NCI-H446 treated with DMSO at 0.1 percent for 48 hours (cell line): ENCODE results near the gene GCN1.

Source experiments
- DNase-seq: peaks from one replicate; lab custom pipeline; 2025; lab: John Stamatoyannopoulos, UW

The GCN1 gene

GRCh38 chr12:120093592-120094355 is 100.7 kb downstream of the GCN1 start:
- no peak for DNase-seq

GRCh38 chr12:120093336-120093591 is 101.3 kb downstream of the GCN1 start:
- DNase-seq = no peak

GRCh38 chr12:120092551-120093335 is 101.8 kb downstream of the GCN1 start:
- no peak for DNase-seq

- no peak for DNase-seq
These were observed 103.0 kb downstream of the GCN1 start for GRCh38 chr12:120091371-120092090.

- no peak for DNase-seq
These were observed 103.8 kb downstream of the GCN1 start for GRCh38 chr12:120090626-120091295.

- DNase-seq = no peak
These were observed 104.3 kb downstream of the GCN1 start for GRCh38 chr12:120090206-120090605.

- DNase-seq = no peak
These were observed 104.7 kb downstream of the GCN1 start for GRCh38 chr12:120089796-120090195.

GRCh38 chr12:120089105-120089504 is 105.4 kb downstream of the GCN1 start:
- no peak for DNase-seq

- peak; percentile 93 for DNase-seq
These were observed 107.5 kb downstream of the GCN1 start for GRCh38 chr12:120086801-120087621.

- DNase-seq = no peak
These were observed 108.4 kb downstream of the GCN1 start for GRCh38 chr12:120085920-120086645.

- DNase-seq = no peak
These were observed 112.9 kb downstream of the GCN1 start for GRCh38 chr12:120081641-120082040.

GRCh38 chr12:120079411-120080400 is 114.8 kb downstream of the GCN1 start:
- DNase-seq = no peak

GRCh38 chr12:120078868-120079267 is 115.6 kb downstream of the GCN1 start:
- DNase-seq = no peak

- DNase-seq = no peak
These were observed 117.3 kb downstream of the GCN1 start for GRCh38 chr12:120077260-120077659.
